Esophagus muscularis mucosa (tissue), 4 donors: ENCODE measurements around the gene CDON. TPM values are rescaled to one million over a fixed set of nuclear protein-coding genes. Genes with fewer than 3 reads are reported as not detected.

Experiments
- DNase-seq: peaks from one replicate; pipeline ENCODE4 v3.0.0-alpha.2; 2017; ENCODE audit errors: extremely low spot score
- H3K27ac ChIP-seq, 4 donors: fragments of 200-600 bp; sonication (generic); replicated peaks in 1 of 4; 1 replicate in 3 of 4; 2 replicates in 1 of 4; pipeline ENCODE4 v1.5.1; 2016 to 2019; ENCODE audit warnings: mild to moderate bottlenecking in 1 of 4
- H3K27me3 ChIP-seq, 4 donors: fragments of 200-600 bp; sonication (generic); one replicate each; pipeline versions ENCODE4 v1.5.1 to v1.6.0; 2016 to 2019
- H3K36me3 ChIP-seq, 4 donors: fragments of 200-600 bp; sonication (generic); one replicate each; pipeline ENCODE4 v1.5.1; 2016 to 2019
- H3K4me1 ChIP-seq, 4 donors: fragments of 200-600 bp; sonication (generic); one replicate each; pipeline ENCODE4 v1.5.1; 2016 to 2019
- H3K4me3 ChIP-seq, 4 donors: fragments of 200-600 bp; sonication (generic); 1 replicate in 2 of 4; 2 replicates in 2 of 4; pipeline ENCODE4 v1.5.1; 2016 to 2019; ENCODE audit warnings: mild to moderate bottlenecking in 4 of 4, moderate library complexity in 1 of 4
- H3K9me3 ChIP-seq, 4 donors: fragments of 200-600 bp; sonication (generic); 1 replicate in 3 of 4; 2 replicates in 1 of 4; pipeline ENCODE4 v1.5.1; 2016 to 2019
- CTCF ChIP-seq, 3 experiments: fragments of 200-600 bp in 2 of 3; fragments of 450-650 bp in 1 of 3; sonication (generic) in 2 of 3; IDR thresholded peaks; one replicate each; pipeline ENCODE4 v1.5.1; 2017 to 2019; ENCODE audit warnings: antibody characterized with exemption in 3 of 3, mild to moderate bottlenecking in 2 of 3, moderate library complexity in 1 of 3
- EP300 ChIP-seq: sonication (generic); formaldehyde crosslinking; IDR thresholded peaks from one replicate; pipeline ENCODE4 v1.6.1; 2017; ENCODE audit warnings: antibody characterized with exemption
- POLR2A ChIP-seq: fragments of 450-650 bp; IDR thresholded peaks from one replicate; pipeline ENCODE4 v1.6.1; 2017; ENCODE audit warnings: antibody characterized with exemption, moderate library complexity, mild to moderate bottlenecking, low read depth
- POLR2AphosphoS5 ChIP-seq, 2 donors: sonication (generic); formaldehyde crosslinking; IDR thresholded peaks; one replicate each; pipeline ENCODE4 v1.6.1; 2017; ENCODE audit warnings: antibody characterized with exemption in 2 of 2
- WGBS: methylation state at CpG from one replicate; pipeline ENCODE4 v1.1.5; 2018; 5-methylcytosine and 5-hydroxymethylcytosine counted together
- intact Hi-C: fragments of 100-400 bp; cut with DNase I; formaldehyde crosslinking; loops from one replicate; pipeline ENCODE4 v1.15.1; 2023
- total RNA-seq, 4 donors: library from RNA; depleted of rRNA; stranded (reverse); fragments of >200 nt; gene quantifications; one replicate each; pipeline versions ENCODE4 v1.1.0 to v1.2.1, GENCODE V29; 2016

The CDON gene
- total RNA-seq: 10 to 100 TPM; 16.6 to 42.7 (median 28.1) TPM

GRCh38 chr11:126062679-126063506 is at the start of gene CDON:
TSS of gene CDON (minus strand) at chr11:126062866. CDS start at chr11:126023476, 39,390 bp downstream.
- Histone ChIP-seq H3K36me3 (no peaks in the 10 kb centered on the region), H3K4me3 (peak within 1 kb of the TSS; percentile 74 to 100 (median 96)), H3K4me1 (peaks cover 11 to 52% (median 49%) of the 10 kb centered on the region in 4 donors), H3K27ac (peak within 1 kb of the TSS; percentile 88 to 91 (median 90)), H3K27me3 (no peaks in the 10 kb centered on the region), H3K9me3 (no peaks in the 10 kb centered on the region)
- intact Hi-C loops: loop anchor here (5.0 kb wide), 4 partner anchors 49 to 141 kb away; no protein-coding TSS in a partner anchor
- DNase-seq: peak; percentile 96
- WGBS: 0% methylated on average over 8 of the region's 82 CpGs
- TF ChIP-seq CTCF (IDR thresholded peaks at IDR 0.05) (peak; percentile 13 to 32 (median 19)), EP300 (no peak), POLR2A (peak; percentile 16), POLR2AphosphoS5 (IDR thresholded peaks at IDR 0.05) (peak; percentile 88 to 89)

GRCh38 chr11:126111458-126112116 is 48.9 kb upstream of the CDON start:
- peaks cover 56 to 70% (median 61%) of the 10 kb centered on the region in 4 donors for H3K4me1 ChIP-seq
- H3K4me3 ChIP-seq: no peak overlapping the region
- DNase-seq: no peak
- intact Hi-C loops: loop anchor here (5.0 kb wide), 1 partner anchor 49 kb away; the partner anchor contains the start of gene CDON
- H3K9me3 ChIP-seq: no peaks in the 10 kb centered on the region
- 77% methylated on average over 8 of the region's 8 CpGs for WGBS
- TF ChIP-seq CTCF (IDR thresholded peaks at IDR 0.05) (no peak), EP300 (no peak), POLR2AphosphoS5 (IDR thresholded peaks at IDR 0.05) (no peak), POLR2A (no peak)
- H3K27ac ChIP-seq: peak overlapping the region in 2 of 4 donors; percentile 82 to 88
- H3K36me3 ChIP-seq: no peaks in the 10 kb centered on the region
- H3K27me3 ChIP-seq: no peaks in the 10 kb centered on the region

GRCh38 chr11:126109941-126110731 is 47.5 kb upstream of the CDON start:
- H3K27ac ChIP-seq: no peak overlapping the region
- peaks cover 41 to 56% (median 47%) of the 10 kb centered on the region in 4 donors for H3K4me1 ChIP-seq
- TF ChIP-seq EP300: no peak
- TF ChIP-seq CTCF (IDR thresholded peaks at IDR 0.05): no peak
- TF ChIP-seq POLR2A: no peak
- no peak for TF ChIP-seq POLR2AphosphoS5 (IDR thresholded peaks at IDR 0.05)
- no peaks in the 10 kb centered on the region for H3K27me3 ChIP-seq
- no peak for DNase-seq
- intact Hi-C loops: loop anchor here (5.0 kb wide), 1 partner anchor 48 kb away; the partner anchor contains the start of gene CDON
- H3K36me3 ChIP-seq: no peaks in the 10 kb centered on the region
- 86% methylated on average over 9 of the region's 10 CpGs for WGBS
- H3K9me3 ChIP-seq: no peaks in the 10 kb centered on the region
- no peak overlapping the region for H3K4me3 ChIP-seq

GRCh38 chr11:126106594-126107328 is 44.1 kb upstream of the CDON start:
- DNase-seq: no peak
- intact Hi-C loops: no loop called here
- Histone ChIP-seq H3K27me3 (no peaks in the 10 kb centered on the region), H3K36me3 (no peaks in the 10 kb centered on the region), H3K9me3 (no peaks in the 10 kb centered on the region), H3K27ac (no peak overlapping the region), H3K4me1 (peaks cover 21 to 37% (median 28%) of the 10 kb centered on the region in 4 donors), H3K4me3 (no peak overlapping the region)
- no peak for TF ChIP-seq POLR2A
- no peak for TF ChIP-seq CTCF (IDR thresholded peaks at IDR 0.05)
- no peak for TF ChIP-seq EP300
- TF ChIP-seq POLR2AphosphoS5 (IDR thresholded peaks at IDR 0.05): no peak
- 70% methylated on average over 17 of the region's 17 CpGs for WGBS
